ENCODE results near the gene ENOX2.

DNA sequence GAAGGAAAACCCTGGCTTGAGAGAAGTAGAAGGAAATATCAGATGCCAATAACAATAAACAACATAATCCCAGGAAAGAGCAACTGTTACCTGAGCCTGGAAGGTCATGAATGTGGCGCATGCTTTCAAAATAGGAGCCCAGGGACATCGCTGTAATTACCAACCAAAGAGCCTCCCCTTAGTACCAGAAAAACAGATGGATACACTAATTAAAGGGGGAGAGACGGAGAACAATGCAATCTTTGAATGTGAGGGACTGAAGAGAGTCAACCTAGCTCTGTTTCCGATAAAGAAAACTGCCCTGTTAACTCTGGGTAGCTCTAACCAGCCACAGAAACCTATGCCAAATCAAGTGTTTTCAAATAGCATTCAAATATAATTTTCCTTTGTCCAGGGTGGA, 161.4 kb downstream of the ENOX2 start:
- TF ChIP-seq POLR2A (IDR thresholded peaks at IDR 0.05; ENCODE audit: low read depth, low read length): no peak
- TF ChIP-seq POLR2AphosphoS5 (IDR thresholded peaks at IDR 0.05; ENCODE audit: low read depth, low read length): no peak
- no peak for TF ChIP-seq TAF1 (IDR thresholded peaks at IDR 0.05; ENCODE audit: borderline replicate concordance, low read depth, low read length)
